NCI-H748 treated with DMSO at 0.1 percent for 48 hours (cell line): ENCODE results near the gene NOVA2.

Experiments used
- DNase-seq: peaks from one replicate; lab custom pipeline; 2025; lab: John Stamatoyannopoulos, UW

The NOVA2 gene

GRCh38 chr19:45895519-45895972, 78.1 kb downstream of the NOVA2 start:
- no peak for DNase-seq

GRCh38 chr19:45890877-45891276, 82.8 kb downstream of the NOVA2 start:
- DNase-seq, result no peak

GRCh38 chr19:45889210-45889885, 84.3 kb downstream of the NOVA2 start:
- DNase-seq, result no peak

- DNase-seq, result no peak
These were observed 86.4 kb downstream of the NOVA2 start for GRCh38 chr19:45887200-45887710.

DNA sequence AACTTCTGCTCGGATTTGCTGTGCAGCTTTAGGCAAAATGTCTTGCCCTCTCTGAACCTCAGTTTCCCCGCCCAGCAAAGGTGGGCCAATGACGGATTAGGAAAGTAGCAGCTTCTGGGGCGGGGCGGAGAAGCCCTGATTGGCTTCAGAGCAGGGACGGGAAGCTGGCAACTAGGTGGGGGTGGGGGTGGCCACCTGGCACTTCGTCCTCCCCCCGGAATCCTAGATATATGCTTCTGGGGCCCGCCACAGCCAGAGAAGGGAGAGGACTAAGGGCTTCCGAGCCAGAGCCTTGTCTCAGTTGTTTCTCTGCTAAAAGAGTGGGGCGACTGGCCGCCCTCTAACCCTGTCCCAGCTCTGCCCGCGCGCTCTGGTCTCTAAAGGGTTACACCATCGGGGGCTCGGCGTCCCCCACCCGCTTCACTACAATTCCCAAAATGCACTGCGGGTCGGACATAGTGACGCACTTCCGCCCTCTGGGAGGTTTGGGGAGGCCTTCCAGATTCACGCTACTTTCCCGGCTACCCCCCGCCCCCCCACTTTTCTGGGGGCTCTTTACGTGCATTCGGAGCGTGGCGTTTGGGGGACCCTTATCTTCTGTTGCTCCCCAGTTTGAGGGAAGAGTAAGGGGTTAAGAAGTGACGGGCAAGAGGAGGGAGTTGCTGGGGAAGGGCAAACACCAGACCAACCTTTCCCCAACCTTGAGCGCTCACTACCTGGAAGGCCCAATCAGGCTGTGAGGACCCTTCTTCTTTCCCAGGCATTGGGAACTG, 87.1 kb downstream of the NOVA2 start:
- DNase-seq, result peak; percentile 85

- DNase-seq, result peak; percentile 94
These were observed 87.9 kb downstream of the NOVA2 start, which contains the start of gene IRF2BP1 for GRCh38 chr19:45885556-45886426. IRF2BP1 (minus strand) TSS chr19:45886141; CDS start chr19:45885774, 367 bp downstream.

GRCh38 chr19:45884682-45885555, 88.7 kb downstream of the NOVA2 start:
- DNase-seq, result no peak

GRCh38 chr19:45883881-45884681, 89.6 kb downstream of the NOVA2 start:
- no peak for DNase-seq
